ENCODE measurements around the gene SMARCA2.

SMARCA2 gene

DNA sequence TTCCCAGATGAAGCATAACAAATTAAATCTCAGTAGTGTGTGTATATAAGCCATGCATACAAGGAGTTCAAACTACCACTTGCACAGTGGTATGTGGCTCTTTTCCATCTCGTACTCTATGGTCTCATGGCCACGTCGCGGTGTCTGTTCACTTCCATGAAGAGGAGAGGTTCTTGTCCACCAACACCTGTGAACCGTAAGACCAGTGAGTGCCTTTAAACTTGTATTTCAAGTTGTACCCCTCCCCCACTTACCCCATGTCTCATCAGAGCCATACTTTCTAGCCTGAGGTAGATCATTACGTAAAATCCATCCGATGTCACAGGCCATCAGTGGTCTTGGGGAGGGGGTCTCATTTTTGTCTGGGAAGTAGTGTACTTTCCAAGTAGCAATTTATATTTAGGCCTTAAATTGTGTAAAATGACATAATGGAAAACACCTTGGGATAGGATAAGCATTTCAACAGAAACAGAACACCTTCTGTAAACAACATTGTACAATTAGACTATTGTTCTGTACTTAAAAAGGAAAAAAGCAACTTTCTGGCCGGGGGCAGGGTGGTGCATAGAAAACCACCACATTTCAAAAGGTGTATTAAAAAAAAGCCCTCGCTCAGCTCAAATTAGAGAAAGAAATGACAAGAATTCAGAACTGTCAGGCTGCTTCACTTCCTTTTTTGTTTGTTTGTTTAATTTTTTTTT is 163.0 kb downstream of the SMARCA2 start:
- Histone ChIP-seq H2AFZ (ENCODE audit: low read depth) (no peak overlapping the region), H3K79me2 (ENCODE audit: insufficient read depth, low read depth) (peaks cover 4% of the 10 kb centered on the region; the same call in 1 of the 2 replicates), H3K4me2 (no peak overlapping the region), H3K27me3 (ENCODE audit: insufficient read depth, low read depth) (no peaks in the 10 kb centered on the region), H3K27ac (no peak overlapping the region), H3K9ac (no peak overlapping the region), H3K4me1 (ENCODE audit: low read depth, poor library complexity, severe bottlenecking) (no peaks in the 10 kb centered on the region), H4K20me1 (ENCODE audit: insufficient read depth) (no peaks in the 10 kb centered on the region; the same call in 1 of the 2 replicates), H3K4me3 (IDR thresholded peaks at IDR 0.05; ENCODE audit: insufficient read depth, low read depth, low read length) (no peak overlapping the region), H3K36me3 (ENCODE audit: insufficient read depth) (no peaks in the 10 kb centered on the region)
- TF ChIP-seq, protein P1, sequence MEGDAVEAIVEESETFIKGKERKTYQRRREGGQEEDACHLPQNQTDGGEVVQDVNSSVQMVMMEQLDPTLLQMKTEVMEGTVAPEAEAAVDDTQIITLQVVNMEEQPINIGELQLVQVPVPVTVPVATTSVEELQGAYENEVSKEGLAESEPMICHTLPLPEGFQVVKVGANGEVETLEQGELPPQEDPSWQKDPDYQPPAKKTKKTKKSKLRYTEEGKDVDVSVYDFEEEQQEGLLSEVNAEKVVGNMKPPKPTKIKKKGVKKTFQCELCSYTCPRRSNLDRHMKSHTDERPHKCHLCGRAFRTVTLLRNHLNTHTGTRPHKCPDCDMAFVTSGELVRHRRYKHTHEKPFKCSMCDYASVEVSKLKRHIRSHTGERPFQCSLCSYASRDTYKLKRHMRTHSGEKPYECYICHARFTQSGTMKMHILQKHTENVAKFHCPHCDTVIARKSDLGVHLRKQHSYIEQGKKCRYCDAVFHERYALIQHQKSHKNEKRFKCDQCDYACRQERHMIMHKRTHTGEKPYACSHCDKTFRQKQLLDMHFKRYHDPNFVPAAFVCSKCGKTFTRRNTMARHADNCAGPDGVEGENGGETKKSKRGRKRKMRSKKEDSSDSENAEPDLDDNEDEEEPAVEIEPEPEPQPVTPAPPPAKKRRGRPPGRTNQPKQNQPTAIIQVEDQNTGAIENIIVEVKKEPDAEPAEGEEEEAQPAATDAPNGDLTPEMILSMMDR (conservative IDR thresholded peaks at IDR 0.05; ENCODE audit: low read depth, low read length): no peak

DNA sequence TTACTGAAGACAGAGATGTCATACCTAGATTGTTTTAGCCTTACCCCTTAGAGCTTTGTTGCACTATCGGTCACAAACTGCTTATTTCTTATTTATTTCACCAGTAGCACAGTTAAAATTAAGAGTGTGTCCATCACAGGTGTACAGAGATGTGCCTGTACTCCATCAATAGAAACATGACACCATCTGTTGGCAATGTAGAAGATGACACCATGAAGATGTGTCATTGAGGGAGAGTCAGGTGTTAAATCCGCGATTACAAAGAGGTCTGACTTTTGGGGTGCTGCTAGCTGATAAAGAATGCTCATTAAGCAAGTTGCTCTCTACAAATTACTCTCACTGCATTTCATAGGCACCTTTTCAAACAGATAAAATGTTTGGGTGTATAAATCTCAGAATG is 164.4 kb downstream of the SMARCA2 start:
- Histone ChIP-seq H4K20me1 (ENCODE audit: insufficient read depth) (no peaks in the 10 kb centered on the region; the same call in 1 of the 2 replicates), H2AFZ (ENCODE audit: low read depth) (no peak overlapping the region), H3K4me3 (IDR thresholded peaks at IDR 0.05; ENCODE audit: insufficient read depth, low read depth, low read length) (no peak overlapping the region), H3K79me2 (ENCODE audit: insufficient read depth, low read depth) (peaks cover 4% of the 10 kb centered on the region; the same call in 1 of the 2 replicates), H3K4me2 (no peak overlapping the region), H3K27ac (no peak overlapping the region; the same call in 1 of the 2 replicates), H3K36me3 (ENCODE audit: insufficient read depth) (no peaks in the 10 kb centered on the region), H3K9ac (no peak overlapping the region), H3K27me3 (ENCODE audit: insufficient read depth, low read depth) (no peaks in the 10 kb centered on the region), H3K4me1 (ENCODE audit: low read depth, poor library complexity, severe bottlenecking) (no peaks in the 10 kb centered on the region)
- TF ChIP-seq, protein P1 (conservative IDR thresholded peaks at IDR 0.05; ENCODE audit: low read depth, low read length): no peak

DNA sequence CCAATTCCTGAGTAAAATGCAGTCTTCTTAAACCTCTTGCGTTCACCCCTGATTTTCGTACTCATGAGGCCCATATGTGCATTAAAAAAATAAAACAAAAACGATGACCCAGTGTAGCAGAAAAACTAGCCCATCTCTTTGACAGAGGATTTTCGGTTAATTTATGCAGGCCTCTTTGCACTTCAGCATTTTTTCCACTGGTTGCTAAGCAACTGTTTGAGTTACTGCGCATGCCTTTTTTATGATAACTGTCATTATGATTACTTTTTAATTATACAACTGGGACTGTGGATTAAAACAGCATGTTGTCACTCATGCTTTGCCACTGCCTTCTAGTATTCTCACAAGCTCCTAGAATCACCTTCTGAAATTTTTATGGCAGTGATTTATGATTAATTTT is 165.0 kb downstream of the SMARCA2 start:
- H3K27ac ChIP-seq: no peak overlapping the region

DNA sequence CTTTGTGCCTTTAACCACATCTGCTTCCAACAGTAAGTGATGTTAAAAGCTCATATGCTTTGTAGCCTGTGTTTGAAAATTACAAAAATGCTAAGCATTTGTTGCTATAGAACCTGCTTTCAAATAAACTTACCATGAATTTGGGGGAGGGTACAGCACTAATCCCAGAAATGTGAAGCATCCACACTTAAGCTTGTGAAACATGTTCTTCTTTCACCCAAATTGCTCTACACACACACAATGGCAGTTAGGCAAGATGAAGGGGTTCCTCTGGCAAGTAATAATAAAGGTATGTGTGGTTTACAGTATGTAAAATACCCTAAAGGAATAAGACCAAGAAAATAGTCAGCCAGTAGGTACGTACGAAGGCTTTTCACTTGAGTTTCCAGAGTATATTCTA is 165.6 kb downstream of the SMARCA2 start:
- Histone ChIP-seq H3K9ac (no peak overlapping the region), H2AFZ (ENCODE audit: low read depth) (no peak overlapping the region), H3K27ac (no peak overlapping the region)

More for the DNA sequence above, 165.0 kb downstream of the SMARCA2 start:
- no peaks in the 10 kb centered on the region for H3K27me3 ChIP-seq (ENCODE audit: insufficient read depth, low read depth)
- TF ChIP-seq, protein P1 (conservative IDR thresholded peaks at IDR 0.05; ENCODE audit: low read depth, low read length): no peak
- no peaks in the 10 kb centered on the region for H3K4me1 ChIP-seq (ENCODE audit: low read depth, poor library complexity, severe bottlenecking)
- H3K36me3 ChIP-seq (ENCODE audit: insufficient read depth): no peaks in the 10 kb centered on the region
- no peak overlapping the region for H3K9ac ChIP-seq
- no peak overlapping the region for H3K4me3 ChIP-seq (IDR thresholded peaks at IDR 0.05; ENCODE audit: insufficient read depth, low read depth, low read length)
- no peak overlapping the region for H2AFZ ChIP-seq (ENCODE audit: low read depth)
- H3K4me2 ChIP-seq: no peak overlapping the region
- no peaks in the 10 kb centered on the region for H3K79me2 ChIP-seq (ENCODE audit: insufficient read depth, low read depth)
- H4K20me1 ChIP-seq (ENCODE audit: insufficient read depth): no peaks in the 10 kb centered on the region; the same call in 1 of the 2 replicates

More for the DNA sequence above, 165.6 kb downstream of the SMARCA2 start:
- no peaks in the 10 kb centered on the region for H3K79me2 ChIP-seq (ENCODE audit: insufficient read depth, low read depth)
- no peak overlapping the region for H3K4me3 ChIP-seq (IDR thresholded peaks at IDR 0.05; ENCODE audit: insufficient read depth, low read depth, low read length)
- H3K4me1 ChIP-seq (ENCODE audit: low read depth, poor library complexity, severe bottlenecking): no peaks in the 10 kb centered on the region
- no peaks in the 10 kb centered on the region; the same call in 1 of the 2 replicates for H4K20me1 ChIP-seq (ENCODE audit: insufficient read depth)
- no peak overlapping the region for H3K4me2 ChIP-seq
- no peaks in the 10 kb centered on the region for H3K27me3 ChIP-seq (ENCODE audit: insufficient read depth, low read depth)
- TF ChIP-seq, protein P1 (conservative IDR thresholded peaks at IDR 0.05; ENCODE audit: low read depth, low read length): no peak
- no peaks in the 10 kb centered on the region for H3K36me3 ChIP-seq (ENCODE audit: insufficient read depth)
